Right lobe of liver (tissue), 6 donors: ENCODE results near the gene ZACN. TPM values are rescaled to one million over a fixed set of nuclear protein-coding genes. Genes with fewer than 3 reads are reported as not detected.

Experiments
- ATAC-seq, 4 donors: fragments of 200-7000 bp; cut with Tn5 transposase; one replicate each; pipeline ENCODE4 v1.9.1; 2020; ENCODE audit warnings: mild to moderate bottlenecking in 4 of 4, moderate library complexity in 4 of 4
- DNase-seq, 3 donors: peaks; one replicate each; pipeline ENCODE4 v3.0.0-alpha.2; 2020
- H3K27ac ChIP-seq, 3 donors: fragments of 200-600 bp; one replicate each; pipeline ENCODE4 v1.8.0; 2022
- H3K27me3 ChIP-seq, 2 donors: fragments of 200-600 bp; one replicate each; pipeline ENCODE4 v1.8.0; 2022
- H3K36me3 ChIP-seq, 4 donors: fragments of 200-600 bp; sonication (generic) in 1 of 4; one replicate each; pipeline versions ENCODE4 v1.5.1 to v1.8.0; 2017 to 2022; ENCODE audit warnings: control low read depth in 1 of 4
- H3K4me1 ChIP-seq, 4 donors: fragments of 200-600 bp; sonication (generic) in 1 of 4; one replicate each; pipeline versions ENCODE4 v1.5.1 to v1.8.0; 2017 to 2022; ENCODE audit warnings: control low read depth in 1 of 4
- H3K4me3 ChIP-seq, 3 donors: fragments of 200-600 bp; one replicate each; pipeline ENCODE4 v1.8.0; 2022
- H3K9me3 ChIP-seq, 4 donors: fragments of 200-600 bp; sonication (generic) in 1 of 4; one replicate each; pipeline versions ENCODE4 v1.5.1 to v1.8.0; 2017 to 2022; ENCODE audit warnings: control low read depth in 1 of 4
- CTCF ChIP-seq, 4 donors: fragments of 200-600 bp in 3 of 4; fragments of 450-650 bp in 1 of 4; IDR thresholded peaks; one replicate each; pipeline versions ENCODE4 v1.5.1 to v1.8.0; 2016 to 2022; ENCODE audit warnings: antibody characterized with exemption in 4 of 4, mild to moderate bottlenecking in 2 of 4
- POLR2A ChIP-seq: fragments of 450-650 bp; IDR thresholded peaks from one replicate; pipeline ENCODE4 v1.6.1; 2017; ENCODE audit warnings: antibody characterized with exemption, mild to moderate bottlenecking
- WGBS: methylation state at CpG from one replicate; pipeline ENCODE4 v1.1.6; 2018; ENCODE audit warnings: low coverage, low lambda C conversion rate; ENCODE audit not compliant: insufficient coverage; ENCODE audit errors: missing lambda C conversion rate; 5-methylcytosine and 5-hydroxymethylcytosine counted together
- intact Hi-C, 2 donors: fragments of 100-400 bp; cut with DNase I; formaldehyde crosslinking; loops; one replicate each; pipeline versions ENCODE4 v1.11.2 to v1.14.1; 2022
- total RNA-seq, 6 experiments: library from RNA; depleted of rRNA in 2 of 6; stranded (reverse); fragments of >200 nt in 2 of 6; fragmentation: NEBNext Ultra II Directional in 3 of 6; extraction: Animal tissue kit (Norgen Biotek cat#: 25700) in 3 of 6; gene quantifications; one replicate each; pipeline versions ENCODE4 v1.1.0 to v1.2.4, GENCODE V29; 2016 to 2023
- donor health status: DM: no; HTN: yes; CAD: no.
- donor health status: DM: no; HTN: no; CAD: no.
- donor health status: DM: no; HTN: no; CAD: no.
- donor health status: DM: no; HTN: yes; CAD: no.
- donor health status: DM: no; HTN: yes; CAD: no.

ZACN gene
- total RNA-seq, 6 experiments from 2014 or later, result not detected

- DNase-seq, result no peak
- Histone ChIP-seq H3K27me3 (no peaks in the 10 kb centered on the region), H3K27ac (no peak overlapping the region), H3K36me3 (peaks cover 20 to 78% (median 47%) of the 10 kb centered on the region in 4 donors), H3K4me1 (peaks cover 0 to 5% (median 0%) of the 10 kb centered on the region in 4 donors), H3K9me3 (no peaks in the 10 kb centered on the region), H3K4me3 (no peak overlapping the region)
- intact Hi-C loops, result no loop called here
- TF ChIP-seq CTCF (IDR thresholded peaks at IDR 0.05), result no peak
- TF ChIP-seq POLR2A, result no peak
- WGBS, result 90% methylated on average over 2 of the region's 4 CpGs
- ATAC-seq, result no peak
Observed at GRCh38 chr17:76065775-76066174, 13.2 kb upstream of the ZACN start.

GRCh38 chr17:76071531-76072147 lies 7.3 kb upstream of the ZACN start:
- 7% methylated on average over 15 of the region's 15 CpGs for WGBS
- Histone ChIP-seq H3K27me3 (peaks cover 20 to 25% of the 10 kb centered on the region in 2 donors), H3K4me1 (peaks cover 0 to 12% (median 0%) of the 10 kb centered on the region in 4 donors), H3K27ac (peak overlapping the region; percentile 26 to 49 (median 47)), H3K9me3 (no peaks in the 10 kb centered on the region), H3K36me3 (peaks cover 0 to 25% (median 9%) of the 10 kb centered on the region in 4 donors), H3K4me3 (peak overlapping the region; percentile 59 to 83 (median 77))
- ATAC-seq (peak in 2 of 4 donors; percentile 2 to 7), DNase-seq (peak in 1 of 3 donors; percentile 50)
- no peak for TF ChIP-seq POLR2A
- TF ChIP-seq CTCF (IDR thresholded peaks at IDR 0.05), result no peak
- intact Hi-C loops, result no loop called here

- peak within 1 kb of the TSS; percentile 26 to 49 (median 47) for H3K27ac ChIP-seq
Observed at GRCh38 chr17:76072148-76072858, 6.7 kb upstream of the ZACN start, which contains the start of gene SRP68. TSS of gene SRP68 (minus strand) at chr17:76072517. CDS start at chr17:76072491, 26 bp downstream.

More at GRCh38 chr17:76072148-76072858, 6.7 kb upstream of the ZACN start, which contains the start of gene SRP68:
- DNase-seq, result peak; percentile 94 to 97 (median 96)
- ATAC-seq, result peak; percentile 98 to 100 (median 99)
- intact Hi-C loops, result no loop called here
- peak within 1 kb of the TSS; percentile 59 to 83 (median 77) for H3K4me3 ChIP-seq
- H3K4me1 ChIP-seq, result peaks cover 0 to 12% (median 0%) of the 10 kb centered on the region in 4 donors
- no peaks in the 10 kb centered on the region for H3K9me3 ChIP-seq
- peak; percentile 75 for TF ChIP-seq POLR2A
- no peak for TF ChIP-seq CTCF (IDR thresholded peaks at IDR 0.05)
- H3K36me3 ChIP-seq, result peaks cover 0 to 18% (median 7%) of the 10 kb centered on the region in 4 donors
- H3K27me3 ChIP-seq, result peaks cover 20 to 25% of the 10 kb centered on the region in 2 donors
- 2% methylated on average over 23 of the region's 57 CpGs for WGBS
